ENCODE data around the gene PARD6A.

PARD6A gene, protein sequence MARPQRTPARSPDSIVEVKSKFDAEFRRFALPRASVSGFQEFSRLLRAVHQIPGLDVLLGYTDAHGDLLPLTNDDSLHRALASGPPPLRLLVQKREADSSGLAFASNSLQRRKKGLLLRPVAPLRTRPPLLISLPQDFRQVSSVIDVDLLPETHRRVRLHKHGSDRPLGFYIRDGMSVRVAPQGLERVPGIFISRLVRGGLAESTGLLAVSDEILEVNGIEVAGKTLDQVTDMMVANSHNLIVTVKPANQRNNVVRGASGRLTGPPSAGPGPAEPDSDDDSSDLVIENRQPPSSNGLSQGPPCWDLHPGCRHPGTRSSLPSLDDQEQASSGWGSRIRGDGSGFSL

DNA sequence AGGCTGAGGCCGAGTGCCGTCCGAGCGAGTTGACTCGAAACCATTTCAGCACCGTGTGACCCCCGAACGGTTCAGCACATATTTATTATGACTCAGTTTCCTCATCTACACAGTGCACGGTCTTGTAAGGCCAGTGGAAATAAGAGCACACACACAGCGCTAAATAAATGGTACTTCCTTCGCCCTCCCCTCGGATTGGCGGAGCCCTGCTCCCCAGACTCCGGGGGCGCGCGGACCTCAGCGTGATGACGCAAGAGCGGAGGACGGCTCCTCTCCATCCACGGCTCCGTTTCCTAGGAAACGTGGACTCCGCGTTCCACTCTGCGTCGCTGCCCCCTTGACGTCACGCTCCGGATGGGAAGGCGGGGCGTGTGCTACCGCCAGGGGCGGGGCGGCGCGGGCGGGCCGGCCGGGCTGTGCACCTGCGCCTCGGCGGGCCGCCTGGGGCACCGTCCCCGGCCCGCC lies at the start of gene PARD6A:
Gene PARD6A (plus strand): TSS at position 397 of the 465 bp plus-strand sequence. CDS start 79 bp downstream, outside the sequence.
- peak; percentile 86 to 96 for DNase-seq

DNA sequence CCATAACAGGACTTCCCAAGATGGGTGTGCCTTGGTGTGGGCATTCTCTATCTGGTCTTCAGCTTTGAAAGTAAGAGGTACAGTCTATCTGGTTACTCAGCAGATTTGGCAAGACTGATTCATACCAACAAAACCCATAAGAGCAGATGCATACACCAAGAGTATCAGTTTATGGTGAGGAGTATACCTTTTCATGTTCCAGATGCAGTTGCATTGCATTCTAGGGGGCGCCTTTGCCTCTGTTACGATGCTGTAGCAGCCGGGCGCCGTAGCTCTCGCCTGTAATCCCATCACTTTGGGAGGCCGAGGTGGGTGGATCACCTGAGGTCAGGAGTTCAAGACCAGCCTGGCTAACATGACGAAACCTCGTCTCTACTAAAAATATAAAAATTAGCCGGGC lies 47.0 kb upstream of the PARD6A start:
- no peak for DNase-seq

GRCh38 chr16:67628216-67628615 lies 32.5 kb upstream of the PARD6A start:
- no peak for DNase-seq

DNA sequence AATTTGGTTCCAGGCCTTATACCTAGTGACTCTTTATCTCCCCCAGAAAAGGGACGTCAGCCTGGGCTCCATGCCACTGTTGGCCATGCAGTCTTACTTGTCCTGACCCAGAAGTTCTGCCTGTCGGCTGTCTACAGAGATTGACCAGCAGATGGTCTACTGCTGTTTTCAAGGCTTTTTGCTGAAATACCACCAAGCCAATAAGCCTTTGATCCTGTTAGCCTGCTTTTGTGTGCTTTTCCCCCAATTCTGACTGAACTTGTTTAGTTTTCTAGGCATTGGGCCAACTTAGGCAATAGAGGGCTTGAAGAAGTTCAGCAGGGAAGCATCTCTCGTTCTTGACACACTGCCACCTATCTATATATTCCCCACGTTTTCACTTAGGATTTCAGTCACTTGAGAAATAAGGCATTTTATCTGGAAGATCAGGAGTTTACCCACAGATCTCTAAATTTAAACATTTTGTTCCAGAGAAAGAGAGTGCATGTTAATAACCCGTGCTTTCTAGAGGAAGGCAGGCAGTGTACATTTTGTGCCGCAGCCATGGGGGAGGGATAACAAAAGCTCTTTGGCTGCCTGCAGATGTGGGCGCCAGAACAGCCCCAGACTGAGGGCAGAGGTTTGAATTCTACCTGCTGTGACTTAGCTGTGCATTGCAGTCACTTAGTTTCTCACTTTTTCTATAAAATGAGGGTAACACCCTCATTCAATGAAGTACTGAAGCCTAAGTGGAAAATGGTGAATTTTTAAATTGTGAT lies 28.2 kb upstream of the PARD6A start:
- DNase-seq: no peak

- no peak for DNase-seq
Measured at GRCh38 chr16:67636713-67637112, 24.0 kb upstream of the PARD6A start.

GRCh38 chr16:67637625-67638024 lies 23.1 kb upstream of the PARD6A start:
- no peak for DNase-seq

- DNase-seq: peak; percentile 57 to 80
Measured at GRCh38 chr16:67641779-67642708, 18.7 kb upstream of the PARD6A start.

- no peak for DNase-seq
Measured at GRCh38 chr16:67644038-67644437, 16.7 kb upstream of the PARD6A start.

GRCh38 chr16:67645397-67646121 lies 15.2 kb upstream of the PARD6A start:
- DNase-seq: no peak

DNA sequence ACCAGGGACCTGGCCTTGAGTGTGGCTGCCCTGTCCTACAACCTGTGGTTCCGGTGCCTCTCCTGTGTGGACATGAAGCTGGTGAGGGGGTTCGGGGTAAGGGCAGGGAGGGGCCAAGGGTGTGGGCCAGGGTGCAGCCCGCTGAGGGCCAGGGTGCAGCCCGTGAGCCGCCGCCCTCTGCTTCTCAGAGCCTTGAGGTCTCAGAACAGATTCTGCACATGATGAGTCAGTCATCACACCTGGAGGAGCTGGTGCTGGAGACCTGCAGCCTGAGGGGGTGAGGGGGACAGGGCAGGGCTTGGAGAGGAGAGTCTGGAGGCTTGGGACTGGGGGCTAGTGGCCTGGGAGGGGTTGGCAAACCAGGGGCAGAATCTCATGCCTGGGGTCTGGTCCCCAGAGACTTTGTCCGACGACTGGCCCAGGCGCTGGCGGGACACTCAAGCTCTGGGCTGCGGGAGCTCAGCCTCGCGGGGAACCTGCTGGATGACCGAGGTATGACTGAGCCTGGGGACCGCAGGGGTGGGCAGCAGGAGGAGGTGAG lies 13.6 kb upstream of the PARD6A start:
- DNase-seq: no peak

DNA sequence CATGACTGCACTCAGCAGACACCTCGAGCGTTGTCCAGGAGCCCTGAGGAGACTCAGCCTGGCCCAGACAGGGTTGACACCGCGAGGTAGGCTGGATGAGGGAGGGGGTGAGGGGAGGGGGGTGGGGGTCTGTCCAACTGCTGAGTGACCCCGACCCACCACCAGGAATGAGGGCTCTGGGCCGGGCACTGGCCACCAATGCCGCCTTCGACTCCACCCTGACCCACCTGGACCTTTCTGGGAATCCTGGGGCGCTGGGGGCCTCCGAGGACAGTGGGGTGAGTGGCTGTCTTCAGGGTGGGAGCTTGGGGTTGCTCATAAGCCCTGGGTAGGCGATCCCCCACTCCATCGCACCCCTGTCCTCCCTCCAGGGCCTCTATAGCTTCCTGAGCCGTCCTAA lies 13.1 kb upstream of the PARD6A start:
- no peak for DNase-seq

DNA sequence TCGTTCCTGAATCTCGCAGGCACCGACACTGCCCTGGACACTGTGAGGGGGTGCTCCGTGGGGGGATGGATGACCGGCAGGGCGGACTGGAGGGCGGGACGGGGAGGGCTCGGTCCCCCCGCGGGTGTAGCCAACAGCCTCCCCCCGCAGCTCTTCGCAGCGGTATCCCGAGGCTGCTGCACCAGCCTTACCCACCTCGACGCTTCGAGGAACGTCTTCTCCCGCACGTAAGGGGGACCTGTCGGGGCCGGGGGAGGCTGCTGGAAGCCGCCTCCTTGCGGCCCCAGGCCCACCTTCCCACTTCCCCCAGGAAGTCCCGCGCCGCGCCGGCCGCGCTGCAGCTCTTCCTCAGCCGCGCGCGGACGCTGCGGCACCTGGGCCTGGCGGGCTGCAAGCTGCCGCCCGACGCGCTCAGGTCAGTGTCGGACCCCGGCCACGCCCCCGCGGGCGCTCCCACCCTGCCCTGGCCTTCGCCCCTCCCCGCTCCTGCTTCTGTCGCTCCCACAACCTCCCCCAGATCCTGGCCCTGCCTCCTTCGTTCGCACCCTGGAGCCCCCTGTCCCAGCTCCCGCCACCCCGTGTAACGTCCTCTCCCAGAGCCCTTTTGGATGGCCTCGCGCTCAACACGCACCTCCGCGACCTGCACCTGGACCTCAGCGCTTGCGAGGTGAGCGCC lies 12.5 kb upstream of the PARD6A start:
- DNase-seq: no peak

GRCh38 chr16:67648764-67649407 lies 11.9 kb upstream of the PARD6A start:
- DNase-seq: no peak

GRCh38 chr16:67649494-67649931 lies 11.2 kb upstream of the PARD6A start:
- DNase-seq: no peak

DNA sequence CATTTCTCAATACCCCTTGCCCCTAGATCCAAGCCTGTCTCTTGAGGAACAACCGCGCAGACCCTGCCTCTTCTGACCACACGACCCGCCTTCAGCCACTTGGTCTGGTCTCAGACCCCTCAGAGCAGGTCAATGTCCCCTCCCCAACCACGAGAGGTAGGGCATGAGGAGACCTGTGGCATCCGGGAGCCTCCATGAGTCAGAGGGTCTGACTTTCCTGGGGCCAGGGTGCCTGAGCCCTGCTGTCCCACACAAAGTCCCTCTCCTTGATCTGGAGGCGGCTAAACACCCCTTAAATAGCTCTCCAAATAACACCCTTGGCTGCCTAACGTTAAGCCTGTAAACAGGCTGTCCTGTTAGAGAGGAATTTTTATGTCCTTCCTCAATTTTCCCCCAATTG lies 10.7 kb upstream of the PARD6A start:
- no peak for DNase-seq

GRCh38 chr16:67651039-67651438 lies 9.7 kb upstream of the PARD6A start:
- DNase-seq: no peak

DNA sequence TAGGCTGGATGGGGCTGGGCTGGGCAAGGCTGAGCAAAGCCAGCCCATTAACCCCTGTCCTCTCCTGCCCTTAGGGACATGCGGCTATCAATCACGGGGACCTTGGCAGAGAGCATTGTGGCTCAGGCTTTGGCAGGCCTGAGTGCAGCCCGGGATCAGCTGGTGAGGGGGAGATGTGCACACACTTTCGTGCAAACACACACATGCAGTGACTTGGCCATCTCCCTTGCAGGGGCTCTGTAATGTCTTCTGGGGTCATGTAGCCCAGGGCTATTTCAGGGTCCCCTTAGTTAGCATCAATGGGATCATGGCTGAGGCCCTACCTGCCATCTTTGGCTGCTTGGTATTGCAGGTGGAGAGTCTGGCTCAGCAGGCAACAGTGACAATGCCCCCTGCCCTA lies 8.9 kb upstream of the PARD6A start:
- DNase-seq: no peak

DNA sequence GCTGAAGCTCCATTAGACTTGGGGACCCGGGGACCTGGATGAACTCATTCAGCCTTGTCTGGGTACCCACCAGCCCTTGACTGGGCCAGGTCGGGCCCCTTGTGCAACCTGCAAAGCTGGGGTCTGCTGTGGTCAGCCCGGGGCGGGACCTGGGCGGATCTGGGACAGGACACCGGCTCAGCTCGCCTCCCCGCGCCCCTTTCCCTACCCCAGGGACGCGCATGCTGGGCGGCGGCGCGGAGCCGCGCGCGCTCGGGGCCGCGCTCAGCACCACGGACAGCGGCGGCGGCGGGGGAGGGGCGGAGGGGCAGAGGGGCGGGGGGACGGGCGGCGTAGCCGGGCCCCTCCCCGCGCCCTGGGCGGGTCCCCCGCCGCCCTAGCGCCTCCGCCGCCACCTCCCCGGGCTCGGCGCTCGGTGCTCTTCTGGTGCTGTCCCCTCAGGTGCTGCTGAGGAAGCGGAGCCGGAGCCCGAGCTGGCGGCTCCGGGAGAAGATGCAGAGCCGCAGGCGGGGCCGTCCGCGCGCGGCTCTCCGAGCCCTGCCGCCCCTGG lies 8.1 kb upstream of the PARD6A start:
- no peak for DNase-seq

DNA sequence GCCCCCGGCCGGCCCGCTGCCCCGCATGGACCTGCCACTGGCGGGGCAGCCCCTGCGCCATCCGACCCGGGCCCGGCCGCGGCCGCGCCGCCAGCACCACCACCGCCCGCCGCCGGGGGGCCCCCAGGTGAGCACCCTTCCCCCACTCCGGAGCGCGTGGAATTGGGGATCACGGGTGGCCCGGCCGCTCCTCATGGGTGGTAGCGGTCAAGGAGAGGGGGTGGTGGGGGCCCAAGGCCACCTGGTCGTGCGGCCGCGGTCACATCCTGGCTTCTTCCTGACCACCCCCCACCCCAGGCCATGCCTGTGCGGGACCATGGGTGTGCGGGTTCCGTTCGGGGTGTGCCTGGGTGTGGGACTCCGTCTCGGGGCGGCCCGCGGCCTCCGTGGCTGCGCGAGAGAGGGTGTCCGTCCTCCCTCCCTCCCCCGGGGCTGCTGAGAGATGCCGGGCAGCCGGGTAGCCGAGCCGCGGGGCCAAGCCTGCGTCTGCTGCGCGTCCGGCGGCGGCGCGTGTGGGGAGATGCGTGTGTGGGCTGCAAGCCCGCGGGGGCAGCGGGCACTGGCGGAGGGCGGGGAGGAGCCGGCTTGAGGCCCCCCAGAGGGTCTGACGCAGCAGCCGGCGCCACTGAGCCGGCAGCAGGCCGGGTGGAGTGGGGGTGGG lies 7.5 kb upstream of the PARD6A start:
- peak in 1 of 2 experiments; percentile 16 for DNase-seq

Measured in NCI-H446 (cell line).